ENCODE measurements around the gene PLEKHG4.

Gene PLEKHG4

GRCh38 chr16:67311607-67312488, 32.5 kb downstream of the PLEKHG4 start:
- DNase-seq, result no peak
- in situ Hi-C loops (cut with MboI; ENCODE audit: low pct_unique_long_range_greater_than_20kb, low sequenced_read_pairs), result no loop called here

- no peak for DNase-seq
- in situ Hi-C loops (cut with MboI; ENCODE audit: low pct_unique_long_range_greater_than_20kb, low sequenced_read_pairs), result no loop called here
Measured at GRCh38 chr16:67312719-67313118, 33.4 kb downstream of the PLEKHG4 start.

DNA sequence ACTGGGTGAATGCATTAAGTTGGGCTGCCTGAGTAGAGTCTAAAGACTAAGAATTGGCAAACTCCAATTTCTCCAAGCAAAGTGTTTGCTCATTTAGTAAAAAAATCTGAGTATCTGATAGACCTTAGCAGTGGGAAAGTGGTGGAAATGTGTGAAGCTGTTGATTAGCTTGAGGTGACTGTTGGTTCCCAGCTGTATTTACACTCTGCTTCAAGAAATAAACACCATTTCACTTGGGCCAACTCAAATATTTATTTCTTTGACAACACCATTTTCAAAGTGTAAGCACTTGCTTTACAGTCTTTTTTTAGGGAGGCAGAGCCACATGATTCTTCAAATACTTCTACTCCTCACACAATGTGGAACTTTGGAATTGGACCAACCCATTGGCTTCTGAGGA, 38.5 kb downstream of the PLEKHG4 start:
- DNase-seq, result no peak
- in situ Hi-C loops (cut with MboI; ENCODE audit: low pct_unique_long_range_greater_than_20kb, low sequenced_read_pairs), result no loop called here

DNA sequence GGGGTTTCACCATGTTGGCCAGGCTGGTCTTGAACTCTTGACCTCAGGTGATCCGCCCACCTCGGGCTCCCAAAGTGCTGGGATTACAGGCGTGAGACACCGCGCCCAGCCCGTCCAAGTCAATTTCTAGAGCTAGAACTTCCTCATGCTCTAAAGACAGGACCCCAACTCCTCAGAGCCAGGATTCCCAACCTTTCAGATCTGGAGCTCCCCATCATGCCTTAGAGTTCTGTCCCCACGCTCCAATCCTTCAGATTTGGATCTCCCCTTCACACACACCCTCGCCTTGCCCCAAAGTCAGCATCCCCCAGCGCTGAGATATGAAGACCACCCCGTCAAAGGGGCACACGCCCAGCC, 46.8 kb downstream of the PLEKHG4 start:
- DNase-seq, result no peak
- in situ Hi-C loops (cut with MboI; ENCODE audit: low pct_unique_long_range_greater_than_20kb, low sequenced_read_pairs), result no loop called here

DNA sequence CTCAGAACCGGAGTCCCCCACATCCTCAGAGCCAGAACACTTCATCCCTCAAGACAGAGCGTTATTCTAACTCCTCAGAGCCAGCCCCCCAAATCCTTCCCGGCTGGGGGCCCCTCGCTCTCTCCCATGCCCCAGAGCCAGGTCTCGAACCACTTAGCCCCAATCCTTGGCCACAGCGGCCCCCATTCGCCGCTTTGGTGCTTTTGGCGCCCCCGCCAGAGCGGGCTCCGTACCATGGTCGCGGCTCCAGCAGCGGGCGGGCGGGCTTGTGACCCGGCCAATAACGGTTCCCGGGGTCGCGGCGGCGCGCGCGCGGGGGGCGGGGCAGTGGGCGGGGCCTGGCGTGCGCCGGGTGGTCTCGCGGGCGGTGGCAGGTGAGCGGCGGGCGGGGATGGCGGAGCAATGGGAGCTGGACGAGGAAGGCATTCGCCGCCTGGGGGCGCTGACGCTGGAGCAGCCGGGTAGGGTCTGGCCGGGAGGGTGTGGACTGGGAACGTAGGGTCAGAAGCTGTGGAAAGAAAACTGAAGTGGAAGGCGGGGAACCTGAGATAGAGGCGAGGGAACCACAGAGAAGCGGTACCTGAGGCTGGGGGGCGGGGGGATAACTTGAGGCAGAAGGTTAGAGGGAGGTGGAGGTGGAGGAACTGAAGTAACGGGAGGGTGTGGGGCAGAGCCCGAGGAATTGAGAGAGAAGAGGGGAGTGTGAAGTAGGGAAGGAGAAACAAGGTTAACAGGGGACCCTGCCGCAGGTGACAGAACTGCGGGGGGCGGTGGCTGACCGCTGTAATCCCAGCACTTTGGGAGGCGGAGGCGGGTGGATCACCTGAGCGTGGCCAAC, 47.4 kb downstream of the PLEKHG4 start, which contains the start of the genes KCTD19 and LRRC36:
KCTD19 (minus strand) TSS at position 270 of the 838 bp plus-strand sequence; CDS start at position 236, 34 bp downstream.
LRRC36 (plus strand) TSS at position 344 of the 838 bp plus-strand sequence; CDS start at position 392, 48 bp downstream.
- in situ Hi-C loops (cut with MboI; ENCODE audit: low pct_unique_long_range_greater_than_20kb, low sequenced_read_pairs), result no loop called here
- peak; percentile 92 for DNase-seq

DNA sequence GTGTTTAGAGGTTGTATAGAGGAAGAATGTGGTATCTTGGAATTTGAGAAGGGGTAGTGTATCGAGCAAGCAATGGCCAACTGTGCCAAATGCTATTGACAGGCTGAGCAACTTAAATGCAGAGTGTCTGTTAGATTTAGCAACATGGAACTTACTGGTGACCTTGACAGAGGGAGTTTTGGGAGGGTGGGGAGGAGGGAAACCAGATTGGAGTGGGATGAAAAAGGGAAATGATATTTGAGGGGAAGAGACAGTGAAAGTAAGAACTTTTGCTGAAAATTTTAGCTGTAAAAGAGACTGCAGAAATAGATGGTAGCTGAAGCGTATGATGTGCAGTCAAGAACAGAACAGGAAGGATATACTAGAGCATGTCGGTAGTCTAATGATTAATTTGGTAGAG, 48.4 kb downstream of the PLEKHG4 start:
- in situ Hi-C loops (cut with MboI; ENCODE audit: low pct_unique_long_range_greater_than_20kb, low sequenced_read_pairs), result no loop called here
- peak; percentile 9 for DNase-seq

- in situ Hi-C loops (cut with MboI; ENCODE audit: low pct_unique_long_range_greater_than_20kb, low sequenced_read_pairs), result no loop called here
Measured at GRCh38 chr16:67329901-67330300, 50.6 kb downstream of the PLEKHG4 start.

DNA sequence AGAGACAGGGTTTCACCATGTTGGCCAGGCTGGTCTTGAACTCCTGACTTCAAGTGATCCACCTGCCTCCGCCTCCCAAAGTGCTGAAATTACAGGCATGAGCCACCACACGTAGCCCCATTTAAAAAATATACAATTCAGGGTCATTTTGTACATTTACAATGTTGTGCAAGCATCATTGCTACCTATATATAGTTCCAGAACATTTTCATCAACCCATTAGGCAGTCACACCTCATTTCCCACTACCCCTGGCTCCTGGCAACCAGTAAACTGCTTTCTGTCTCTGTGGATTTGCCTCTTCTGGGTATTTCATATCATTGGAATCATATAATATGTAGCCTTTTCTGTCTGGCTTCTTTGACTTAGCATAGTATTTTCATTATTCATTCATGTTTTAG, 54.0 kb downstream of the PLEKHG4 start:
- DNase-seq, result no peak
- in situ Hi-C loops (cut with MboI; ENCODE audit: low pct_unique_long_range_greater_than_20kb, low sequenced_read_pairs), result no loop called here

More at GRCh38 chr16:67329901-67330300, 50.6 kb downstream of the PLEKHG4 start:
- DNase-seq, result no peak

DNA sequence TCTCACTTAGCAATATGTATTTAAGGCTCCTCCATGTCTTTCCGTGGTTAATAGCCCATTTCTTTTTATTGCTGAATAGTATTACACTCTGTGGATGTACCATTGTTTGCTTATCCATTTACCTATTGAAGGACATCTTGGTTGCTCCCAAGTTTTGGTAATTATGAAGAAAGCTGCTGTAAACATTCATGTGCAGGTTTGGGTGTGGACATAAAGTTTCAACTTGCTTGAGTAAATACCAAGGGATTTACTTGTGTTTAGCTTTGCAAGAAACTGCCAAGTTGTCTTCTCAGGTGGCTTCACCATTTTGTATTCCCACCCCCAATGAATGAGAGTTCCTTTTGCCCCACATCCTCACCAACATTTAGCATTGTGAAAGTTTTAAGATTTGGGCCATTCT, 56.8 kb downstream of the PLEKHG4 start:
- DNase-seq, result no peak
- in situ Hi-C loops (cut with MboI; ENCODE audit: low pct_unique_long_range_greater_than_20kb, low sequenced_read_pairs), result no loop called here

DNA sequence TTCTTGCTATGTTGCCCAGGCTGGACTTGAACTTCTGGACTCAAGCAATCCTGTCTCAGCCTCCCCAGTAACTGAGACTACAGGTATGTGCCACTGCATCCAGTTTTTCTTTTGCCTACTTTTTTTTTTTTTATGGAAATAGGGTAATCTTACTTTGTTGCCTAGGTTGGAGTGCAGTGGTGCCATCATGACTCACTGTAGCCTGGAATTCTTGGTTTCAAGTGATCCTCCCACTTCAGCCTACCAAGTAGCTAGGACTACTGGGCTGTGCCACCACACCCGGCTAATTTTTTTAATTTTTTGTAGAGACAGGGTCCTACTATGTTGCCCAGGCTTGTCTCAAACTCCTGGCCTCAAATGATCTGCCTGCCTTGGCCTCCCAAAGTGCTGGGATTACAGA, 57.3 kb downstream of the PLEKHG4 start:
- no peak for DNase-seq

More for the DNA sequence above, 57.3 kb downstream of the PLEKHG4 start:
- in situ Hi-C loops (cut with MboI; ENCODE audit: low pct_unique_long_range_greater_than_20kb, low sequenced_read_pairs), result no loop called here
